HG03354 (cell line): ENCODE data around the gene POU2F3.

ENCODE experiments used
- ATAC-seq: cut with Tn5 transposase; IDR thresholded peaks from one replicate; pipeline ENCODE4 v1.9.1; 2021; ENCODE audit warnings: mild to moderate bottlenecking; ENCODE audit not compliant: unreplicated experiment, poor library complexity, severe bottlenecking

Gene POU2F3

GRCh38 chr11:120304526-120304925 is 64.6 kb downstream of the POU2F3 start:
- no peak for ATAC-seq

- no peak for ATAC-seq
These were observed 65.3 kb downstream of the POU2F3 start for GRCh38 chr11:120305286-120305685.

GRCh38 chr11:120306519-120307242 is 66.7 kb downstream of the POU2F3 start:
- no peak for ATAC-seq

- no peak for ATAC-seq
These were observed 67.5 kb downstream of the POU2F3 start for GRCh38 chr11:120307476-120307875.

GRCh38 chr11:120308081-120308480 is 68.1 kb downstream of the POU2F3 start:
- no peak for ATAC-seq

GRCh38 chr11:120310870-120311269 is 70.9 kb downstream of the POU2F3 start:
- no peak for ATAC-seq

GRCh38 chr11:120314861-120315260 is 74.9 kb downstream of the POU2F3 start:
- no peak for ATAC-seq

GRCh38 chr11:120316880-120317688 is 77.1 kb downstream of the POU2F3 start:
- no peak for ATAC-seq

GRCh38 chr11:120317689-120318480 is 77.9 kb downstream of the POU2F3 start:
- ATAC-seq = no peak

GRCh38 chr11:120318906-120319305 is 79.0 kb downstream of the POU2F3 start:
- ATAC-seq = no peak

GRCh38 chr11:120324932-120325810 is 85.2 kb downstream of the POU2F3 start, which contains the start of gene TLCD5:
TLCD5 (plus strand) TSS chr11:120325299; CDS start chr11:120327442, 2,143 bp downstream.
- ATAC-seq = peak; percentile 65

GRCh38 chr11:120326228-120326627 is 86.3 kb downstream of the POU2F3 start:
- ATAC-seq = no peak

GRCh38 chr11:120326845-120327281 is 86.9 kb downstream of the POU2F3 start:
- ATAC-seq = no peak

GRCh38 chr11:120327311-120327710 is 87.4 kb downstream of the POU2F3 start:
- no peak for ATAC-seq

GRCh38 chr11:120329556-120329955 is 89.6 kb downstream of the POU2F3 start:
- ATAC-seq = no peak

GRCh38 chr11:120330045-120330444 is 90.1 kb downstream of the POU2F3 start:
- no peak for ATAC-seq

- ATAC-seq = no peak
These were observed 91.5 kb downstream of the POU2F3 start for GRCh38 chr11:120331301-120331996.

GRCh38 chr11:120332822-120333716 is 93.1 kb downstream of the POU2F3 start:
- ATAC-seq = no peak
